Stomach (tissue), 4 donors: ENCODE results near the gene MMP3.

Experiments
- CTCF ChIP-seq, 7 experiments: fragments of 450-650 bp in 4 of 7; fragments of 200-600 bp in 3 of 7; sonication (generic) in 3 of 7; IDR thresholded peaks; one replicate each; pipeline ENCODE4 v1.5.1; 2016 to 2019; ENCODE audit warnings: antibody characterized with exemption in 7 of 7, control low read depth in 2 of 7, mild to moderate bottlenecking in 1 of 7
- POLR2A ChIP-seq, 4 donors: fragments of 450-650 bp; IDR thresholded peaks; one replicate each; pipeline ENCODE4 v1.6.1; 2016; ENCODE audit warnings: antibody characterized with exemption in 4 of 4, control low read depth in 2 of 4, mild to moderate bottlenecking in 1 of 4, moderate library complexity in 1 of 4
- POLR2AphosphoS5 ChIP-seq, 3 donors: sonication (generic); formaldehyde crosslinking; IDR thresholded peaks; one replicate each; pipeline ENCODE4 v1.6.1; 2016; ENCODE audit warnings: antibody characterized with exemption in 3 of 3

GRCh38 chr11:102868339-102868738 is 24.9 kb upstream of the MMP3 start:
- TF ChIP-seq POLR2A (IDR thresholded peaks at IDR 0.05) (no peak), CTCF (IDR thresholded peaks at IDR 0.05) (no peak), POLR2AphosphoS5 (IDR thresholded peaks at IDR 0.05) (no peak)
